GM12878 (cell line): ENCODE measurements around the gene DDX10. TPM values are rescaled to one million over a fixed set of nuclear protein-coding genes. Genes with fewer than 3 reads are reported as not detected.
"Not testable (repeated sequence)": the region's sequence is repeated elsewhere in the genome, so short reads cannot be mapped to it uniquely, and the experiment has no call there.

Experiments used
- ATAC-seq: fragments of 200-7000 bp; cut with Tn5 transposase; 3 replicates; pipeline ENCODE4 v1.9.1; 2020; ENCODE audit warnings: mild to moderate bottlenecking, moderate library complexity
- BruUV-seq: library from RNA; stranded (reverse); fragments of 400-500 nt; replicated peaks from 2 replicates; lab custom pipeline; 2021; lab: Mats Ljungman, UMichigan
- CTCF ChIA-PET: fragments of 300-600 bp; sonication (Branson Sonifier 250); formaldehyde crosslinking; extraction: SDS; loops from one replicate; lab custom pipeline; 2021; ENCODE audit warnings: inconsistent platforms; lab: Yijun Ruan, JAX
- POLR2A ChIA-PET: fragments of 350-600 bp; formaldehyde crosslinking; extraction: SDS; loops from one replicate; lab custom pipeline; 2021; ENCODE audit warnings: inconsistent platforms; lab: Charles Lee
- RAD21 ChIA-PET: fragments of 300-600 bp; sonication (Branson Sonifier 250); formaldehyde crosslinking; loops from one replicate; lab custom pipeline; 2023; ENCODE audit warnings: antibody characterized with exemption; ENCODE audit not compliant: unreplicated experiment; lab: Charles Lee
- SMC1A ChIA-PET: fragments of 300-600 bp; sonication (Branson Sonifier 250); formaldehyde crosslinking; loops from one replicate; lab custom pipeline; 2023; ENCODE audit not compliant: unreplicated experiment, uncharacterized antibody; lab: Charles Lee
- DNase-seq: peaks from one replicate; pipeline ENCODE4 v3.0.0-alpha.2; 2011; ENCODE audit warnings: low read depth, low spot score
- FAIRE-seq: peaks from 3 replicates; lab custom pipeline; 2011; peaks lifted over from hg19 to GRCh38; lab: Jason Lieb, UNC
- H2AFZ ChIP-seq: 2 replicates; pipeline ENCODE4 v1.6.0; 2011; ENCODE audit warnings: low read depth, low read length, control low read depth; ENCODE audit not compliant: control insufficient read depth
- H3K27ac ChIP-seq: 2 replicates; pipeline ENCODE4 v1.5.1; 2011; ENCODE audit warnings: control low read depth; ENCODE audit not compliant: control insufficient read depth, insufficient read depth
- H3K27me3 ChIP-seq, 2 experiments: replicated peaks in 1 of 2; 2 replicates each; pipeline versions ENCODE4 v1.6.0 to v1.6.1; 2011; ENCODE audit warnings: low read length in 1 of 2; ENCODE audit not compliant: control insufficient read depth in 2 of 2, insufficient read depth in 2 of 2
- H3K36me3 ChIP-seq, 2 experiments: 2 replicates each; pipeline ENCODE4 v1.5.1; 2011; ENCODE audit warnings: low read length in 1 of 2; ENCODE audit not compliant: control insufficient read depth in 2 of 2, insufficient read depth in 2 of 2
- H3K4me1 ChIP-seq: 2 replicates; pipeline ENCODE4 v1.6.1; 2011; ENCODE audit warnings: mild to moderate bottlenecking, low read length, moderate library complexity, mixed read lengths; ENCODE audit not compliant: control insufficient read depth, insufficient read depth
- H3K4me2 ChIP-seq: 2 replicates; pipeline ENCODE4 v1.6.0; 2011; ENCODE audit warnings: control low read depth; ENCODE audit not compliant: control insufficient read depth, insufficient read depth
- H3K4me3 ChIP-seq: fragments of 200-600 bp; sonication (generic); 2 replicates; pipeline ENCODE4 v1.5.1; 2016
- H3K79me2 ChIP-seq: 2 replicates; pipeline ENCODE4 v1.6.0; 2011; ENCODE audit warnings: low read length; ENCODE audit not compliant: control insufficient read depth, insufficient read depth
- H3K9ac ChIP-seq: 2 replicates; pipeline ENCODE4 v1.8.0; 2011; ENCODE audit warnings: low read length, control low read depth, mixed read lengths; ENCODE audit not compliant: control insufficient read depth, insufficient read depth
- H3K9me3 ChIP-seq: replicated peaks from 3 replicates; pipeline ENCODE4 v1.5.1; 2011; ENCODE audit warnings: mild to moderate bottlenecking, low read length; ENCODE audit not compliant: control insufficient read depth, insufficient read depth
- H4K20me1 ChIP-seq: 2 replicates; pipeline ENCODE4 v1.6.0; 2011; ENCODE audit not compliant: control insufficient read depth, insufficient read depth
- MTA2 ChIP-seq: fragments of 450-650 bp; IDR thresholded peaks from 2 replicates; pipeline ENCODE4 v1.6.1; 2016; ENCODE audit warnings: low read depth, mild to moderate bottlenecking, moderate library complexity
- NR2C2 ChIP-seq: IDR thresholded peaks from 2 replicates; pipeline ENCODE4 v1.6.1; 2011; ENCODE audit warnings: borderline replicate concordance, low read depth; ENCODE audit not compliant: control insufficient read depth, insufficient read length
- RAD21 ChIP-seq: IDR thresholded peaks from 2 replicates; pipeline ENCODE4 v1.6.1; 2011; ENCODE audit warnings: mild to moderate bottlenecking, low read depth, low read length, moderate library complexity; ENCODE audit not compliant: insufficient read depth
- SMARCA5 ChIP-seq: fragments of 450-650 bp; IDR thresholded peaks from 2 replicates; pipeline ENCODE4 v1.6.1; 2017; ENCODE audit warnings: mild to moderate bottlenecking
- YY1 ChIP-seq: IDR thresholded peaks from 2 replicates; pipeline ENCODE4 v1.6.1; 2011; ENCODE audit warnings: low read depth, mild to moderate bottlenecking, low read length
- WGBS: methylation state at CpG from one replicate; pipeline ENCODE4 v1.1.6; 2016; ENCODE audit warnings: low lambda C conversion rate; ENCODE audit not compliant: insufficient replicate concordance, insufficient coverage; ENCODE audit errors: missing lambda C conversion rate; 5-methylcytosine and 5-hydroxymethylcytosine counted together
- in situ Hi-C: fragments of 300-500 bp; cut with MboI; formaldehyde crosslinking; loops from 9 replicates; pipeline ENCODE4 v1.14.3; 2018; ENCODE audit warnings: mixed read lengths
- intact Hi-C: fragments of 100-400 bp; cut with micrococcal nuclease; formaldehyde crosslinking; loops from one replicate; pipeline ENCODE4 v1.14.2; 2022; ENCODE audit not compliant: unreplicated experiment
- polyA plus RNA-seq, 11 experiments: library from polyadenylated mRNA; depleted of rRNA in 4 of 11; unstranded in 6 of 11; stranded (reverse) in 5 of 11; fragments of >200 nt; fragmentation: Nextera tagmentation in 4 of 11; fragmentation: Illumina TruSeq in 1 of 11; extraction: Ambion mirVana in 4 of 11; extraction: Trizol in 1 of 11; gene quantifications; 1 replicate in 1 of 11; 2 replicates in 10 of 11; pipeline versions ENCODE4 v1.2.1 to v1.2.3, GENCODE V29; 2011 to 2016; ENCODE audit warnings: inconsistent platforms in 2 of 11, missing spikeins in 2 of 11, low read depth in 1 of 11
- total RNA-seq, 4 experiments: library from RNA; depleted of rRNA in 3 of 4; stranded (reverse); fragments of >200 nt in 3 of 4; fragmentation: Illumina TruSeq in 1 of 4; extraction: Trizol in 1 of 4; gene quantifications; 2 replicates each; pipeline versions ENCODE4 v1.2.1 to v1.2.3, GENCODE V29; 2013 to 2021
- TF ChIP-seq, protein P1 (sequence below): fragments of 450-650 bp; IDR thresholded peaks from 2 replicates; pipeline ENCODE4 v1.6.1; 2014; ENCODE audit warnings: mild to moderate bottlenecking

DDX10 gene
- total and polyA plus RNA-seq, 10 of the 15 experiments (the other 5 are each of a cell fraction or from before 2014, with no cell fraction given), result 20.9 to 51.5 (median 31.9) TPM

DNA sequence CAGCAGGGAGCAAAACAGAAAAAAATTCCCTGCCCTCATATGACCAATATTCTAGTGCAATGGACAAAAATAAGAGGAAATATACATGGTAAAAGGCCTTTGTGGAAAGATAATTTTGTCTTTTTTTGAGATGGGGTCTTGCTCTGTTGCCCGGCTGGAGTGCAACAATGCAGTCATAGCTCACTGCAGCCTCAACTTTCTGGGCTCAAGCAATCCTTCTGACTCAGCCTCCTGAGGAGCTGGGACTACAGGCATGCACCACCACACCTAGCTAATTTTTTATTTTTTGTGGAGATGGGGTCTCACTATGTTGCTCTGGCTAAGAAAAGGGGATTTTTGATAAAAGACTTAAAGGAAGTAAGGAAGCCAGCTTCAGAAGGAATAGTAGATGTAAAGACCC, 25.7 kb upstream of the DDX10 start (continued):
- TF ChIP-seq, protein P1, sequence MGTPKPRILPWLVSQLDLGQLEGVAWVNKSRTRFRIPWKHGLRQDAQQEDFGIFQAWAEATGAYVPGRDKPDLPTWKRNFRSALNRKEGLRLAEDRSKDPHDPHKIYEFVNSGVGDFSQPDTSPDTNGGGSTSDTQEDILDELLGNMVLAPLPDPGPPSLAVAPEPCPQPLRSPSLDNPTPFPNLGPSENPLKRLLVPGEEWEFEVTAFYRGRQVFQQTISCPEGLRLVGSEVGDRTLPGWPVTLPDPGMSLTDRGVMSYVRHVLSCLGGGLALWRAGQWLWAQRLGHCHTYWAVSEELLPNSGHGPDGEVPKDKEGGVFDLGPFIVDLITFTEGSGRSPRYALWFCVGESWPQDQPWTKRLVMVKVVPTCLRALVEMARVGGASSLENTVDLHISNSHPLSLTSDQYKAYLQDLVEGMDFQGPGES, result no peak
- TF ChIP-seq RAD21, result no peak
- TF ChIP-seq SMARCA5, result no peak
- no peak for TF ChIP-seq NR2C2
- no peak for TF ChIP-seq YY1
- TF ChIP-seq MTA2, result no peak

DNA sequence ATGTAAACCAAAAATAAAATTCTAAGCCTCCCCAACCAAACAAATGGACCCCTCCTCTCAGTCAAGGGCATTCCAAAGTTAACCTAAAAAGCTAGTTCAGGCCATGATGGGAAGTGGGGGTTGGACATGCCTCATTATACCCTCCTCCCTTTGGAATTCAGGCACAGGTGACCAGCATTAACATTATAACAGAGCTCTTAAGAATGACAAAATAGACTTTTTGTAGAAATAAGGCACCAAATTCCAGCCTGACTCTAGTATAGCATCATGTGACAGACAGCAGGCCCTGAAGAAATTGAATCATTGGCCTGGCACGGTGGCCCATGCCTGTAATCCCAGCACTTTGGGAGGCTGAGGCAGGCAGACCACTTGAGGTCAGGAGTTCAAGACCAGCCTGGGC, 23.1 kb upstream of the DDX10 start:
- H3K4me1 ChIP-seq, H3K4me3 ChIP-seq, H2AFZ ChIP-seq, H3K79me2 ChIP-seq, FAIRE-seq, H3K27ac ChIP-seq, H3K9ac ChIP-seq, H3K36me3 ChIP-seq, DNase-seq, H3K9me3 ChIP-seq, H3K27me3 ChIP-seq, H3K4me2 ChIP-seq, ATAC-seq, H4K20me1 ChIP-seq, in situ Hi-C loops, BruUV-seq: not testable (repeated sequence)
- intact Hi-C loops, result loop anchor here (10.0 kb wide), 1 partner anchor 637 kb away; the partner anchor contains the start of gene CUL5
- WGBS, result 88% methylated on average over 1 of the region's 1 CpG
- POLR2A ChIA-PET, result interaction anchor here (0.6 to 1.5 kb wide), 8 partner anchors 8 to 418 kb away, joined by 3 to 7 read pairs (median 3); no protein-coding TSS in a partner anchor
- SMC1A ChIA-PET, result interaction anchor here (1.1 to 11.3 kb wide), 9 partner anchors 7 to 529 kb away, joined by 3 to 130 read pairs (median 4); partner anchors contain the start of gene EXPH5
- RAD21 ChIA-PET, result interaction anchor here (0.8 to 11.0 kb wide), 6 partner anchors 8 to 225 kb away, joined by 3 to 102 read pairs (median 6); no protein-coding TSS in a partner anchor
- CTCF ChIA-PET, result interaction anchor here (0.7 to 6.2 kb wide), 7 partner anchors 7 to 219 kb away, joined by 3 to 45 read pairs (median 3); no protein-coding TSS in a partner anchor
